Measurements from ENCODE around the gene ATG7.

Gene ATG7

DNA sequence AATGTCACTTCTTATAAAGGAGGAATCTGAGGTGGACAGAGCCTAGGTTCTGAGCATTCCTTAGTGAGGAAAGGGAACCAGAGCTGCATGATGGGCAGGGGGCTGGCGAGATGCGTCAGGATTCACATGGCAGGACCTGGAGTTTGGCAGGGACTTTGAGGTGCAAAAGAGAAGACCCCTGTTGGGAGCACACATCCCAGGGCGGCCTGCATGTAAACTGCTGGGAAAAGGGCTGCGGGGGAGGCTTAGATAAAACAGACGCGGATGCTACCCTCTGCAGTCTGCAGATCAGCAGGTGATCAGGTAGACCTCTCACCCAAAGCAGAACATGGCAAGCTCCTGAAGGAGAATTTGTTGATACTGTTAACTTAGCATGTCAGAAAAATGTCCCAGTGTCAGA, 203.1 kb downstream of the ATG7 start:
- no peaks in the 10 kb centered on the region for H3K79me2 ChIP-seq
- no peak overlapping the region for H3K27ac ChIP-seq
- no peak overlapping the region for H3K4me2 ChIP-seq (ENCODE audit: low read length)
- H3K4me1 ChIP-seq, result no peaks in the 10 kb centered on the region
- no peaks in the 10 kb centered on the region for H3K36me3 ChIP-seq (ENCODE audit: control insufficient read depth, insufficient read depth, low read length)
- H3K27me3 ChIP-seq (ENCODE audit: control insufficient read depth, insufficient read depth, low read length), result no peaks in the 10 kb centered on the region
- H3K9ac ChIP-seq, result no peak overlapping the region
- no peak overlapping the region for H2AFZ ChIP-seq
- no peaks in the 10 kb centered on the region for H3K9me3 ChIP-seq (ENCODE audit: control insufficient read depth, low read length)
- H3K4me3 ChIP-seq (ENCODE audit: low read depth, low read length), result no peak overlapping the region
- TF ChIP-seq, protein P1, sequence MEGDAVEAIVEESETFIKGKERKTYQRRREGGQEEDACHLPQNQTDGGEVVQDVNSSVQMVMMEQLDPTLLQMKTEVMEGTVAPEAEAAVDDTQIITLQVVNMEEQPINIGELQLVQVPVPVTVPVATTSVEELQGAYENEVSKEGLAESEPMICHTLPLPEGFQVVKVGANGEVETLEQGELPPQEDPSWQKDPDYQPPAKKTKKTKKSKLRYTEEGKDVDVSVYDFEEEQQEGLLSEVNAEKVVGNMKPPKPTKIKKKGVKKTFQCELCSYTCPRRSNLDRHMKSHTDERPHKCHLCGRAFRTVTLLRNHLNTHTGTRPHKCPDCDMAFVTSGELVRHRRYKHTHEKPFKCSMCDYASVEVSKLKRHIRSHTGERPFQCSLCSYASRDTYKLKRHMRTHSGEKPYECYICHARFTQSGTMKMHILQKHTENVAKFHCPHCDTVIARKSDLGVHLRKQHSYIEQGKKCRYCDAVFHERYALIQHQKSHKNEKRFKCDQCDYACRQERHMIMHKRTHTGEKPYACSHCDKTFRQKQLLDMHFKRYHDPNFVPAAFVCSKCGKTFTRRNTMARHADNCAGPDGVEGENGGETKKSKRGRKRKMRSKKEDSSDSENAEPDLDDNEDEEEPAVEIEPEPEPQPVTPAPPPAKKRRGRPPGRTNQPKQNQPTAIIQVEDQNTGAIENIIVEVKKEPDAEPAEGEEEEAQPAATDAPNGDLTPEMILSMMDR (IDR thresholded peaks at IDR 0.05), result no peak

DNA sequence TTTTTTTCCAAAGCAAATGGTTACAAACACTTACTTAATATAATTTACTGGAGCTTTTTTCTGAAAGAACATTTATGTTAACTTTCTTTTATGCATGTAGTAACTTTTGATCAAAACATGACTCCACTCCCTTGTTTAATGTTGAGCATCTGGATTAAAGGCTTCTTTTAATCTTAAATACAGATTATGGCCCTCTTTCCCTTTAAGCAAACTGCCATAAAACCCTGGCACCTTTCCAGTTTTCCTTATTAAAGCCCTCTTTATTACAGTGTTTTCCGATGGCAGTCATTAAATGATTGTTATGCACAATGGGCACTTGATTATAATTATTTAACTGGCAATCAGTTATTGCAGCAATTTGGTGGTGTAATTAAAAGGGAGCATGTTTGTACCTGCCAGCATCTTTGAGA, 204.5 kb downstream of the ATG7 start:
- Histone ChIP-seq H3K36me3 (ENCODE audit: control insufficient read depth, insufficient read depth, low read length) (no peaks in the 10 kb centered on the region), H3K27ac (no peak overlapping the region), H3K27me3 (ENCODE audit: control insufficient read depth, insufficient read depth, low read length) (no peaks in the 10 kb centered on the region)

DNA sequence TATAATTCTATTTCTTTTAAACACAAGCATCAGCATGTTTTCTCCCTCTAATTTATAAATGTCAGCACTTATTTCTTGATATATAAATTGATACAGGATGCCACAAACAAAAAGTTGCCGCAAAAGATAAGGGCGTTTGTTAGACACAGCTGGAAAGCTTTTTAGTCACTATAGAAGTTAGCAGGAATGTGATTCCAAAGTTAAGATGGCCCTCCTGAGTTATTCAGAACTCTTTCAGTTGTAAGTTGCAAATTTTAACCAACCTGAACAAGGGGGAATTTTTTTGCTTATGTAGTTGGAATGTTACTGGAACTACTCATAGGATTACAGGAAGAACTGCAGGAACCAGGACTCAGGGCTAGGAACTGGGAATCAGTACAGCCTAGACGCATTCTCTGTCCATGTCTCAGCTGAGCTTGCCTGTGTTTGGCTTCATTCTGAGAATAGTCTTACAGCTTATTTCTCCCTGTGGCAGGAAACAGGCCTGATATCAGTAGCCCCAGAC, 205.3 kb downstream of the ATG7 start:
- Histone ChIP-seq H3K27me3 (ENCODE audit: control insufficient read depth, insufficient read depth, low read length) (no peaks in the 10 kb centered on the region), H3K4me3 (ENCODE audit: low read depth, low read length) (no peak overlapping the region), H3K79me2 (no peaks in the 10 kb centered on the region), H3K27ac (peak overlapping the region; percentile 21), H3K36me3 (ENCODE audit: control insufficient read depth, insufficient read depth, low read length) (no peaks in the 10 kb centered on the region), H3K9me3 (ENCODE audit: control insufficient read depth, low read length) (no peaks in the 10 kb centered on the region), H3K4me1 (no peaks in the 10 kb centered on the region), H3K4me2 (ENCODE audit: low read length) (no peak overlapping the region), H2AFZ (no peak overlapping the region), H3K9ac (no peak overlapping the region)
- TF ChIP-seq, protein P1 (IDR thresholded peaks at IDR 0.05), result no peak

More for the DNA sequence above, 204.5 kb downstream of the ATG7 start:
- H2AFZ ChIP-seq, result no peak overlapping the region
- no peaks in the 10 kb centered on the region for H3K79me2 ChIP-seq
- no peaks in the 10 kb centered on the region for H3K9me3 ChIP-seq (ENCODE audit: control insufficient read depth, low read length)
- H3K4me3 ChIP-seq (ENCODE audit: low read depth, low read length), result no peak overlapping the region
- H3K4me1 ChIP-seq, result no peaks in the 10 kb centered on the region
- H3K9ac ChIP-seq, result no peak overlapping the region
- TF ChIP-seq, protein P1 (IDR thresholded peaks at IDR 0.05), result no peak
- H3K4me2 ChIP-seq (ENCODE audit: low read length), result no peak overlapping the region

DNA sequence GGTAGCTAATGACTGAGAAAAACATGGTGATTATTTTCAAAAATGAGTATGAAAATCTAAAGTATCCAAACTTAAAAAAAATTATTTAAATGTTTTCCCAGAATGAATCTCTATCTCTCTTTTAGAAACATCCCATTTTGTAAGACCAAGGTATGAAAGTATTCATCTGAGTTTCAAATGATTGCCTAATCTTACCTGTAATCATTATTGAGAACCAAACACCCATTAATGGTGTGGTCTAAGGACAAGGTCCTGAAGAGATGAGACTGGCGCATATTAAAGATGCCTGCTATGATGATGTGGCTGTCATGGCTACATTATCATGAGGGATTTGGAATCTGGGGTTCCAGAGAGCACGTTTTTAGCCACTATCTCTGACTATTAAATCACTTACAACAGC, 206.0 kb downstream of the ATG7 start:
- no peak overlapping the region for H3K4me3 ChIP-seq (ENCODE audit: low read depth, low read length)
- H3K9me3 ChIP-seq (ENCODE audit: control insufficient read depth, low read length), result no peaks in the 10 kb centered on the region
- H3K27ac ChIP-seq, result peak overlapping the region; percentile 21
- no peak overlapping the region for H3K9ac ChIP-seq
- no peaks in the 10 kb centered on the region for H3K36me3 ChIP-seq (ENCODE audit: control insufficient read depth, insufficient read depth, low read length)
- no peaks in the 10 kb centered on the region for H3K4me1 ChIP-seq
- no peaks in the 10 kb centered on the region for H3K79me2 ChIP-seq
- no peak overlapping the region for H3K4me2 ChIP-seq (ENCODE audit: low read length)
- no peak overlapping the region for H2AFZ ChIP-seq
- TF ChIP-seq, protein P1 (IDR thresholded peaks at IDR 0.05), result no peak
- H3K27me3 ChIP-seq (ENCODE audit: control insufficient read depth, insufficient read depth, low read length), result no peaks in the 10 kb centered on the region

GRCh38 chr3:11479221-11479620, 207.0 kb downstream of the ATG7 start:
- Histone ChIP-seq H3K27ac (no peak overlapping the region), H3K27me3 (ENCODE audit: control insufficient read depth, insufficient read depth, low read length) (no peaks in the 10 kb centered on the region), H3K9me3 (ENCODE audit: control insufficient read depth, low read length) (no peaks in the 10 kb centered on the region), H3K79me2 (no peaks in the 10 kb centered on the region), H3K4me1 (no peaks in the 10 kb centered on the region), H3K9ac (no peak overlapping the region), H2AFZ (no peak overlapping the region), H3K4me3 (ENCODE audit: low read depth, low read length) (no peak overlapping the region), H3K4me2 (ENCODE audit: low read length) (no peak overlapping the region), H3K36me3 (ENCODE audit: control insufficient read depth, insufficient read depth, low read length) (no peaks in the 10 kb centered on the region)
- TF ChIP-seq, protein P1 (IDR thresholded peaks at IDR 0.05), result no peak

Data from parathyroid adenoma (tissue), 2 donors.